Cardiac fibroblast (primary cell): ENCODE results near the gene TMEM150C.

Source experiments
- DNase-seq, 2 donors: peaks; one replicate each; pipeline versions ENCODE4 v3.0.0 to v3.0.0-alpha.2; 2010; ENCODE audit warnings: low read depth in 2 of 2
- H3K4me3 ChIP-seq, 2 donors: replicated peaks in 1 of 2; 1 replicate in 1 of 2; 2 replicates in 1 of 2; pipeline ENCODE4 v1.5.1; 2011; ENCODE audit warnings: low read depth in 2 of 2, low read length in 2 of 2, mild to moderate bottlenecking in 2 of 2, moderate library complexity in 1 of 2
- CTCF ChIP-seq: IDR thresholded peaks from one replicate; pipeline ENCODE4 v1.5.1; 2011; ENCODE audit warnings: low read depth, mild to moderate bottlenecking, low read length, inconsistent platforms

The TMEM150C gene

GRCh38 chr4:82469791-82470345, 91.9 kb downstream of the TMEM150C start:
- H3K4me3 ChIP-seq, result no peak overlapping the region
- no peak for TF ChIP-seq CTCF
- DNase-seq, result peak; percentile 64 to 79

- H3K4me3 ChIP-seq, result no peak overlapping the region
- peak; percentile 43 to 69 for DNase-seq
- TF ChIP-seq CTCF, result no peak
Measured at GRCh38 chr4:82467471-82467870, 94.3 kb downstream of the TMEM150C start.

DNA sequence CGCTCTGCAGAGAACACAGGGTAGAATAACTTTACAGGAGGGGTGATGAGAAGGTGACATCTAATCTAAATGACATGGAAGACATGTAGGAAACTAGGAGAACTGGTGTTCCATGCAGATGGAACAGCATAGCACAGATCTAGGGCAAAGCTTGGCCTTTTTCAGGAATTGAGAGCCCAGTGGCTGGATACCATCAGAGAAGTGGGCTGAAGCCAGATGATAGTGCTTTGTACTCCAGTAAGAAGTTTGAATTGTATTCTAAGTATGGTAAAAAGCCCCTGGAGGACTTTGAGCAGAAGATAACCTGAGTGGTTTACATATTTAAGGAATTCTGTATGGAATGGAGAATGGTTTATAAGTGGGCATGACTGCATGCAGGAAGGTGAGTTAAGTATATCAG, 98.6 kb downstream of the TMEM150C start:
- no peak for TF ChIP-seq CTCF
- H3K4me3 ChIP-seq, result no peak overlapping the region
- DNase-seq, result no peak

GRCh38 chr4:82462415-82462831, 99.4 kb downstream of the TMEM150C start:
- H3K4me3 ChIP-seq, result no peak overlapping the region
- peak; percentile 92 to 94 for DNase-seq
- peak; percentile 73 for TF ChIP-seq CTCF

DNA sequence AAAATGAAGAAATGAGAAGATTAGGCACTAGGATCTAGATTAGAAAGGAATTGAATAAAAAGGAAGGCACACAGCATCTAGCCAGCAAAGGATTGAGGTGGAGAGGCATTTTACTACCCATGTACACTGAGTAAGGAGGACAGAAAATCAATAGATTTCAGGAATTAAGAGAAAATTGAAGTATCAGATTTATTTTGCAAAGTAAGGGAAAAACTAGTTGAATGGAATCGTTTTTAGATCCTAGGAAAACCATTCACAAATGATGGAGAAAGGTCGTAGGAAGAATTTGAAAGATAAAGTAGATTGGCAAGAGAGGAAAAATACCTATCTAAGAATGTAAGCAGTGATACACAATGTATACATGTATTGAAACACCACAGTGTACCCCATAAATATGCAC, 100.1 kb downstream of the TMEM150C start:
- DNase-seq, result no peak
- no peak for TF ChIP-seq CTCF
- no peak overlapping the region for H3K4me3 ChIP-seq

GRCh38 chr4:82458729-82459128, 103.1 kb downstream of the TMEM150C start:
- DNase-seq, result no peak
- TF ChIP-seq CTCF, result no peak
- H3K4me3 ChIP-seq, result no peak overlapping the region

GRCh38 chr4:82457266-82457665, 104.5 kb downstream of the TMEM150C start:
- DNase-seq, result no peak
- no peak overlapping the region for H3K4me3 ChIP-seq
- no peak for TF ChIP-seq CTCF
